Colonic mucosa (tissue), 4 donors: ENCODE results near the gene CD160. TPM values are rescaled to one million over a fixed set of nuclear protein-coding genes. Genes with fewer than 3 reads are reported as not detected.

Source experiments
- DNase-seq: peaks from one replicate; pipeline ENCODE4 v3.0.0-alpha.2; 2020
- H3K27ac ChIP-seq: fragments of 200-600 bp; one replicate; pipeline ENCODE4 v1.8.0; 2021
- H3K27me3 ChIP-seq: fragments of 200-600 bp; one replicate; pipeline ENCODE4 v1.8.0; 2021
- H3K36me3 ChIP-seq: fragments of 200-600 bp; one replicate; pipeline ENCODE4 v1.8.0; 2021
- H3K4me1 ChIP-seq: fragments of 200-600 bp; one replicate; pipeline ENCODE4 v1.8.0; 2021; ENCODE audit warnings: mild to moderate bottlenecking
- H3K4me3 ChIP-seq: fragments of 200-600 bp; one replicate; pipeline ENCODE4 v1.8.0; 2021
- H3K9ac ChIP-seq, 2 donors: one replicate each; pipeline ENCODE4 v1.7.0; 2013; ENCODE audit warnings: control low read depth in 2 of 2, low read depth in 2 of 2, low read length in 2 of 2
- H3K9me3 ChIP-seq: fragments of 200-600 bp; one replicate; pipeline ENCODE4 v1.8.0; 2021
- CTCF ChIP-seq: fragments of 200-600 bp; IDR thresholded peaks from one replicate; pipeline ENCODE4 v1.8.0; 2022; ENCODE audit warnings: antibody characterized with exemption, mild to moderate bottlenecking
- intact Hi-C: fragments of 100-400 bp; cut with DNase I; formaldehyde crosslinking; loops from one replicate; pipeline ENCODE4 v1.14.1; 2022
- total RNA-seq, 2 donors: library from RNA; stranded (reverse); fragmentation: NEBNext Ultra II Directional in 1 of 2; extraction: Animal tissue kit (Norgen Biotek cat#: 25700) in 1 of 2; gene quantifications; one replicate each; pipeline ENCODE4 v1.2.1, GENCODE V29; 2021
- donor health status: healthy.
- donor health status: DM: no; HTN: no; CAD: no.
- donor health status: DM: no; HTN: no; CAD: no.

CD160 gene
- total RNA-seq, 2 donors from 2014 or later: 0.25 to 0.61 TPM

GRCh38 chr1:145701306-145701862 is 17.9 kb upstream of the CD160 start:
- Histone ChIP-seq H3K4me1 (no peaks in the 10 kb centered on the region), H3K9ac (no peak overlapping the region), H3K36me3 (no peaks in the 10 kb centered on the region), H3K27me3 (no peaks in the 10 kb centered on the region), H3K27ac (no peak overlapping the region), H3K9me3 (no peaks in the 10 kb centered on the region), H3K4me3 (no peak overlapping the region)
- intact Hi-C loops: no loop called here
- no peak for DNase-seq
- no peak for TF ChIP-seq CTCF

- intact Hi-C loops: no loop called here
- TF ChIP-seq CTCF: no peak
- no peak for DNase-seq
- no peaks in the 10 kb centered on the region for H3K36me3 ChIP-seq
- no peak overlapping the region for H3K9ac ChIP-seq
- no peak overlapping the region for H3K27ac ChIP-seq
- no peaks in the 10 kb centered on the region for H3K9me3 ChIP-seq
- H3K27me3 ChIP-seq: no peaks in the 10 kb centered on the region
- no peaks in the 10 kb centered on the region for H3K4me1 ChIP-seq
- H3K4me3 ChIP-seq: no peak overlapping the region
Measured at GRCh38 chr1:145702052-145702451, 17.2 kb upstream of the CD160 start.

- no peak for DNase-seq
- Histone ChIP-seq H3K9me3 (no peaks in the 10 kb centered on the region), H3K27ac (no peak overlapping the region), H3K9ac (no peak overlapping the region), H3K27me3 (no peaks in the 10 kb centered on the region), H3K36me3 (no peaks in the 10 kb centered on the region), H3K4me3 (no peak overlapping the region), H3K4me1 (no peaks in the 10 kb centered on the region)
- intact Hi-C loops: no loop called here
- no peak for TF ChIP-seq CTCF
Measured at GRCh38 chr1:145702826-145703225, 16.5 kb upstream of the CD160 start.

GRCh38 chr1:145705622-145706021 is 13.7 kb upstream of the CD160 start:
- DNase-seq: no peak
- no peak overlapping the region for H3K4me3 ChIP-seq
- TF ChIP-seq CTCF: no peak
- no peak overlapping the region for H3K27ac ChIP-seq
- H3K36me3 ChIP-seq: no peaks in the 10 kb centered on the region
- H3K9ac ChIP-seq: no peak overlapping the region
- intact Hi-C loops: no loop called here
- no peaks in the 10 kb centered on the region for H3K9me3 ChIP-seq
- no peaks in the 10 kb centered on the region for H3K27me3 ChIP-seq
- H3K4me1 ChIP-seq: no peaks in the 10 kb centered on the region

GRCh38 chr1:145706086-145706664 is 13.1 kb upstream of the CD160 start:
- intact Hi-C loops: no loop called here
- no peak overlapping the region for H3K27ac ChIP-seq
- H3K36me3 ChIP-seq: no peaks in the 10 kb centered on the region
- no peak overlapping the region for H3K4me3 ChIP-seq
- H3K9ac ChIP-seq: no peak overlapping the region
- H3K4me1 ChIP-seq: no peaks in the 10 kb centered on the region
- DNase-seq: no peak
- H3K9me3 ChIP-seq: no peaks in the 10 kb centered on the region
- no peaks in the 10 kb centered on the region for H3K27me3 ChIP-seq
- TF ChIP-seq CTCF: no peak
